Liver (tissue), 9 donors: ENCODE data around the gene PCDH9. TPM values are rescaled to one million over a fixed set of nuclear protein-coding genes. Genes with fewer than 3 reads are reported as not detected.

Experiments
- DNase-seq: peaks from one replicate; pipeline ENCODE4 v3.0.0-alpha.2; 2017; ENCODE audit warnings: low spot score
- H3K27ac ChIP-seq, 2 donors: one replicate each; pipeline ENCODE4 v1.7.0; 2013; ENCODE audit warnings: inconsistent platforms in 2 of 2, low read length in 2 of 2, control low read depth in 1 of 2, low read depth in 1 of 2, mild to moderate bottlenecking in 1 of 2
- H3K27me3 ChIP-seq, 4 donors: one replicate each; pipeline versions ENCODE4 v1.6.1 to v1.7.0; 2013; ENCODE audit warnings: low read length in 3 of 4, inconsistent platforms in 1 of 4, mild to moderate bottlenecking in 1 of 4, moderate library complexity in 1 of 4; ENCODE audit not compliant: control insufficient read depth in 4 of 4, insufficient read depth in 4 of 4
- H3K36me3 ChIP-seq, 4 donors: one replicate each; pipeline versions ENCODE4 v1.6.1 to v1.7.0; 2013; ENCODE audit warnings: low read length in 3 of 4, mild to moderate bottlenecking in 3 of 4, low read depth in 1 of 4, moderate library complexity in 1 of 4; ENCODE audit not compliant: control insufficient read depth in 4 of 4, insufficient read depth in 3 of 4
- H3K4me1 ChIP-seq, 4 donors: one replicate each; pipeline versions ENCODE4 v1.6.1 to v1.7.0; 2013; ENCODE audit warnings: low read length in 3 of 4, mild to moderate bottlenecking in 3 of 4, moderate library complexity in 1 of 4; ENCODE audit not compliant: control insufficient read depth in 4 of 4, insufficient read depth in 4 of 4
- H3K4me3 ChIP-seq, 3 donors: one replicate each; pipeline versions ENCODE4 v1.6.1 to v1.7.0; 2013; ENCODE audit warnings: low read length in 3 of 3, control low read depth in 1 of 3, low read depth in 1 of 3, mild to moderate bottlenecking in 1 of 3
- H3K9ac ChIP-seq, 2 donors: one replicate each; pipeline ENCODE4 v1.7.0; 2013; ENCODE audit warnings: low read length in 2 of 2, mild to moderate bottlenecking in 2 of 2, moderate library complexity in 2 of 2, control low read depth in 1 of 2, low read depth in 1 of 2
- H3K9me3 ChIP-seq, 4 donors: one replicate each; pipeline versions ENCODE4 v1.6.1 to v1.7.0; 2013; ENCODE audit warnings: low read length in 3 of 4; ENCODE audit not compliant: control insufficient read depth in 4 of 4
- ATF3 ChIP-seq: IDR thresholded peaks from 2 replicates; pipeline ENCODE4 v1.6.1; 2016; ENCODE audit warnings: antibody characterized with exemption
- CTCF ChIP-seq: fragments of 150-350 bp; IDR thresholded peaks from 2 replicates; pipeline ENCODE4 v1.5.1; 2017; ENCODE audit warnings: improper control_type of control experiment, low read depth, low read length; ENCODE audit not compliant: missing input control
- FOXA1 ChIP-seq: IDR thresholded peaks from 2 replicates; pipeline ENCODE4 v1.6.1; 2016; ENCODE audit warnings: antibody characterized with exemption
- FOXA2 ChIP-seq: IDR thresholded peaks from 2 replicates; pipeline ENCODE4 v1.6.1; 2016; ENCODE audit warnings: antibody characterized with exemption
- GABPA ChIP-seq, 2 donors: IDR thresholded peaks in 1 of 2; conservative IDR thresholded peaks in 1 of 2; 2 replicates each; pipeline ENCODE4 v1.6.1; 2016; ENCODE audit warnings: antibody characterized with exemption in 2 of 2, mild to moderate bottlenecking in 1 of 2, moderate library complexity in 1 of 2
- HNF4A ChIP-seq, 2 donors: conservative IDR thresholded peaks; 2 replicates each; pipeline ENCODE4 v1.6.1; 2016; ENCODE audit warnings: antibody characterized with exemption in 2 of 2, mild to moderate bottlenecking in 2 of 2
- HNF4G ChIP-seq: IDR thresholded peaks from 2 replicates; pipeline ENCODE4 v1.6.1; 2016; ENCODE audit warnings: antibody characterized with exemption
- JUND ChIP-seq, 2 donors: IDR thresholded peaks; 2 replicates each; pipeline ENCODE4 v1.6.1; 2016; ENCODE audit warnings: antibody characterized with exemption in 2 of 2
- MAX ChIP-seq: IDR thresholded peaks from 2 replicates; pipeline ENCODE4 v1.6.1; 2016; ENCODE audit warnings: antibody characterized with exemption
- NR2F2 ChIP-seq: IDR thresholded peaks from 2 replicates; pipeline ENCODE4 v1.6.1; 2016; ENCODE audit warnings: antibody characterized with exemption
- RAD21 ChIP-seq, 2 donors: IDR thresholded peaks; 2 replicates each; pipeline ENCODE4 v1.6.1; 2016; ENCODE audit warnings: antibody characterized with exemption in 2 of 2, mild to moderate bottlenecking in 2 of 2
- REST ChIP-seq: IDR thresholded peaks from 2 replicates; pipeline ENCODE4 v1.6.1; 2016; ENCODE audit warnings: antibody characterized with exemption, mild to moderate bottlenecking
- RXRA ChIP-seq, 2 donors: IDR thresholded peaks; 2 replicates each; pipeline ENCODE4 v1.6.1; 2017 to 2018; ENCODE audit warnings: antibody characterized with exemption in 2 of 2, mild to moderate bottlenecking in 1 of 2
- TAF1 ChIP-seq: conservative IDR thresholded peaks from 2 replicates; pipeline ENCODE4 v1.6.1; 2016; ENCODE audit warnings: antibody characterized with exemption, mild to moderate bottlenecking
- YY1 ChIP-seq: IDR thresholded peaks from 2 replicates; pipeline ENCODE4 v1.6.1; 2016; ENCODE audit warnings: antibody characterized with exemption, mild to moderate bottlenecking
- ZBTB33 ChIP-seq: IDR thresholded peaks from 2 replicates; pipeline ENCODE4 v1.6.1; 2016; ENCODE audit warnings: antibody characterized with exemption
- WGBS: extraction: QIAGEN DNeasy Blood & Tissue Kit; methylation state at CpG from one replicate; pipeline ENCODE4 v1.1.7; 2013; 5-methylcytosine and 5-hydroxymethylcytosine counted together
- polyA plus RNA-seq, 2 donors: library from polyadenylated mRNA; stranded (reverse) in 1 of 2; unstranded in 1 of 2; fragments of 200-250 nt in 1 of 2; fragments of >200 nt in 1 of 2; fragmentation: Nextera tagmentation in 1 of 2; extraction: Ambion mirVana in 1 of 2; gene quantifications; one replicate each; pipeline versions ENCODE4 v1.2.1 to v1.2.3, GENCODE V29; 2013 to 2015
- total RNA-seq, 2 donors: library from RNA; depleted of rRNA; stranded (reverse); fragments of >200 nt; gene quantifications; one replicate each; pipeline ENCODE4 v1.2.3, GENCODE V29; 2014
- donor health status: healthy.
- donor health status: healthy.
- donor health status: healthy.
- donor health status: healthy.
- donor health status: healthy.

The PCDH9 gene
- total and polyA plus RNA-seq, 4 donors, result 0.90 to 4.0 (median 2.2) TPM

- no peaks in the 10 kb centered on the region for H3K9me3 ChIP-seq
- H3K36me3 ChIP-seq, result no peaks in the 10 kb centered on the region
- H3K4me3 ChIP-seq, result no peak overlapping the region
- 87% methylated on average over 3 of the region's 3 CpGs for WGBS
- DNase-seq, result no peak
- H3K9ac ChIP-seq, result no peak overlapping the region
- TF ChIP-seq HNF4A (conservative IDR thresholded peaks at IDR 0.05) (no peak), RXRA (IDR thresholded peaks at IDR 0.05) (no peak), ATF3 (no peak), FOXA2 (no peak), YY1 (no peak), ZBTB33 (no peak), RAD21 (IDR thresholded peaks at IDR 0.05) (no peak), GABPA (IDR thresholded peaks at IDR 0.05 in 1 of 2, conservative IDR thresholded peaks at IDR 0.05 in 1 of 2) (no peak), CTCF (no peak), JUND (IDR thresholded peaks at IDR 0.05) (no peak), TAF1 (no peak), MAX (no peak), FOXA1 (no peak), REST (no peak), HNF4G (no peak), NR2F2 (no peak)
- H3K27ac ChIP-seq, result no peak overlapping the region
- H3K4me1 ChIP-seq, result no peaks in the 10 kb centered on the region
- H3K27me3 ChIP-seq, result peaks cover 0 to 4% (median 0%) of the 10 kb centered on the region in 4 donors
Measured at GRCh38 chr13:67018775-67019174, 211.4 kb downstream of the PCDH9 start.

- H3K4me1 ChIP-seq, result no peaks in the 10 kb centered on the region
- H3K27ac ChIP-seq, result no peak overlapping the region
- no peaks in the 10 kb centered on the region for H3K36me3 ChIP-seq
- no peak overlapping the region for H3K9ac ChIP-seq
- no peak overlapping the region for H3K4me3 ChIP-seq
- 91% methylated on average over 2 of the region's 2 CpGs for WGBS
- no peak for DNase-seq
- no peaks in the 10 kb centered on the region for H3K9me3 ChIP-seq
- H3K27me3 ChIP-seq, result peaks cover 0 to 4% (median 0%) of the 10 kb centered on the region in 4 donors
- TF ChIP-seq CTCF, result no peak
- TF ChIP-seq TAF1, result no peak
- no peak for TF ChIP-seq MAX
- TF ChIP-seq RXRA (IDR thresholded peaks at IDR 0.05), result no peak
- TF ChIP-seq ZBTB33, result no peak
- TF ChIP-seq HNF4G, result no peak
- TF ChIP-seq FOXA1, result no peak
- no peak for TF ChIP-seq NR2F2
- no peak for TF ChIP-seq FOXA2
Measured at GRCh38 chr13:67017276-67017675, 212.9 kb downstream of the PCDH9 start.
